Spleen (tissue), 11 donors: ENCODE data around the gene POLE. TPM values are rescaled to one million over a fixed set of nuclear protein-coding genes. Genes with fewer than 3 reads are reported as not detected.
A peak's percentile ranks its signal among the peaks of the same experiment; 100 is the strongest.

Source experiments
- DNase-seq: peaks from one replicate; pipeline ENCODE4 v3.0.0-alpha.2; 2020
- H3K27ac ChIP-seq, 8 donors: fragments of 200-600 bp; sonication (generic) in 7 of 8; 1 replicate in 4 of 8; 2 replicates in 4 of 8; pipeline versions ENCODE4 v1.5.0 to v1.8.0; 2016 to 2021; ENCODE audit warnings: inconsistent platforms in 4 of 8, mild to moderate bottlenecking in 4 of 8, moderate library complexity in 1 of 8
- H3K27me3 ChIP-seq, 7 donors: fragments of 200-600 bp; sonication (generic) in 6 of 7; replicated peaks in 1 of 7; 1 replicate in 4 of 7; 2 replicates in 3 of 7; pipeline versions ENCODE4 v1.5.0 to v1.8.0; 2016 to 2021; ENCODE audit warnings: inconsistent platforms in 3 of 7, mild to moderate bottlenecking in 1 of 7
- H3K36me3 ChIP-seq, 6 donors: fragments of 200-600 bp; sonication (generic) in 5 of 6; 1 replicate in 4 of 6; 2 replicates in 2 of 6; pipeline versions ENCODE4 v1.5.0 to v1.8.0; 2016 to 2021; ENCODE audit warnings: inconsistent platforms in 2 of 6
- H3K4me1 ChIP-seq, 6 donors: fragments of 200-600 bp; sonication (generic) in 5 of 6; 1 replicate in 3 of 6; 2 replicates in 3 of 6; pipeline versions ENCODE4 v1.5.0 to v1.8.0; 2016 to 2021; ENCODE audit warnings: inconsistent platforms in 3 of 6
- H3K4me3 ChIP-seq, 8 donors: fragments of 200-600 bp; sonication (generic) in 7 of 8; 1 replicate in 4 of 8; 2 replicates in 4 of 8; pipeline versions ENCODE4 v1.5.0 to v1.8.0; 2016 to 2021; ENCODE audit warnings: inconsistent platforms in 4 of 8, mild to moderate bottlenecking in 4 of 8, moderate library complexity in 2 of 8
- H3K9me3 ChIP-seq, 8 donors: fragments of 200-600 bp; sonication (generic) in 7 of 8; 1 replicate in 4 of 8; 2 replicates in 4 of 8; pipeline versions ENCODE4 v1.5.0 to v1.8.0; 2016 to 2021; ENCODE audit warnings: inconsistent platforms in 4 of 8
- POLR2A ChIP-seq, 3 donors: fragments of 450-650 bp; IDR thresholded peaks; one replicate each; pipeline ENCODE4 v1.5.1; 2017; ENCODE audit warnings: antibody characterized with exemption in 3 of 3, mild to moderate bottlenecking in 1 of 3
- POLR2AphosphoS5 ChIP-seq, 3 donors: sonication (generic); formaldehyde crosslinking; IDR thresholded peaks; one replicate each; pipeline ENCODE4 v1.5.1; 2017; ENCODE audit warnings: antibody characterized with exemption in 3 of 3
- WGBS, 5 donors: extraction: QIAGEN DNeasy Blood & Tissue Kit in 3 of 5; methylation state at CpG; one replicate each; pipeline versions ENCODE4 v1.1.5 to v1.1.7; 2013 to 2018; 5-methylcytosine and 5-hydroxymethylcytosine counted together
- intact Hi-C: fragments of 100-400 bp; cut with DNase I; formaldehyde crosslinking; loops from one replicate; pipeline ENCODE4 v1.15.0; 2023; ENCODE audit warnings: low total_unique reads
- polyA plus RNA-seq, 3 donors: library from polyadenylated mRNA; stranded (reverse); fragments of 200-250 nt; gene quantifications; one replicate each; pipeline ENCODE4 v1.2.1, GENCODE V29; 2013
- total RNA-seq, 7 donors: library from RNA; depleted of rRNA in 3 of 7; stranded (reverse); fragments of >200 nt in 3 of 7; fragmentation: NEBNext Ultra II Directional in 4 of 7; extraction: Animal tissue kit (Norgen Biotek cat#: 25700) in 4 of 7; gene quantifications; one replicate each; pipeline versions ENCODE4 v1.1.0 to v1.2.1, GENCODE V29; 2016 to 2021
- TF ChIP-seq, protein P1 (sequence below), 11 experiments: fragments of 200-600 bp in 7 of 11; fragments of 450-650 bp in 4 of 11; sonication (generic) in 4 of 11; IDR thresholded peaks in 8 of 11; conservative IDR thresholded peaks in 3 of 11; 1 replicate in 7 of 11; 2 replicates in 4 of 11; pipeline versions ENCODE4 v1.4.0 to v1.8.0; 2016 to 2021; ENCODE audit warnings: antibody characterized with exemption in 11 of 11, inconsistent platforms in 4 of 11, mild to moderate bottlenecking in 1 of 11
- donor health status: healthy with polysubstance abuse.
- donor health status: DM: no; HTN: no; CAD: no; lungs with moderate emphysema.
- donor health status: DM: no; HTN: no; CAD: no.
- donor health status: Bipolar disorder and iron deficiency.
- donor health status: healthy.
- donor health status: DM: no; HTN: no; CAD: no.
- donor health status: DM: yes; HTN: yes; CAD: no.

The POLE gene
- total and polyA plus RNA-seq, 10 donors, result 18.1 to 122 (median 89.4) TPM

- Histone ChIP-seq H3K27ac (peak overlapping the region in 7 of 8 donors; percentile 36 to 83 (median 78)), H3K36me3 (peaks cover 0 to 16% (median 0%) of the 10 kb centered on the region in 6 donors), H3K27me3 (no peaks in the 10 kb centered on the region), H3K9me3 (no peaks in the 10 kb centered on the region), H3K4me3 (peak overlapping the region; percentile 63 to 96 (median 84)), H3K4me1 (peaks cover 7 to 31% (median 18%) of the 10 kb centered on the region in 6 donors)
- intact Hi-C loops, result no loop called here
- WGBS, 5 donors, result 0 to 1% (median 0%) methylated on average over 8 to 55 of the region's 55 CpGs; no CpG with 5 or more reads in 1 of the 5 donors
- DNase-seq, result no peak
- no peak for TF ChIP-seq POLR2A (IDR thresholded peaks at IDR 0.05)
- TF ChIP-seq, protein P1, sequence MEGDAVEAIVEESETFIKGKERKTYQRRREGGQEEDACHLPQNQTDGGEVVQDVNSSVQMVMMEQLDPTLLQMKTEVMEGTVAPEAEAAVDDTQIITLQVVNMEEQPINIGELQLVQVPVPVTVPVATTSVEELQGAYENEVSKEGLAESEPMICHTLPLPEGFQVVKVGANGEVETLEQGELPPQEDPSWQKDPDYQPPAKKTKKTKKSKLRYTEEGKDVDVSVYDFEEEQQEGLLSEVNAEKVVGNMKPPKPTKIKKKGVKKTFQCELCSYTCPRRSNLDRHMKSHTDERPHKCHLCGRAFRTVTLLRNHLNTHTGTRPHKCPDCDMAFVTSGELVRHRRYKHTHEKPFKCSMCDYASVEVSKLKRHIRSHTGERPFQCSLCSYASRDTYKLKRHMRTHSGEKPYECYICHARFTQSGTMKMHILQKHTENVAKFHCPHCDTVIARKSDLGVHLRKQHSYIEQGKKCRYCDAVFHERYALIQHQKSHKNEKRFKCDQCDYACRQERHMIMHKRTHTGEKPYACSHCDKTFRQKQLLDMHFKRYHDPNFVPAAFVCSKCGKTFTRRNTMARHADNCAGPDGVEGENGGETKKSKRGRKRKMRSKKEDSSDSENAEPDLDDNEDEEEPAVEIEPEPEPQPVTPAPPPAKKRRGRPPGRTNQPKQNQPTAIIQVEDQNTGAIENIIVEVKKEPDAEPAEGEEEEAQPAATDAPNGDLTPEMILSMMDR (IDR thresholded peaks at IDR 0.05 in 8 of 11, conservative IDR thresholded peaks at IDR 0.05 in 3 of 11), result no peak
- TF ChIP-seq POLR2AphosphoS5 (IDR thresholded peaks at IDR 0.05), result no peak
These were observed 324 bp downstream of the POLE start for GRCh38 chr12:132686825-132687210.

DNA sequence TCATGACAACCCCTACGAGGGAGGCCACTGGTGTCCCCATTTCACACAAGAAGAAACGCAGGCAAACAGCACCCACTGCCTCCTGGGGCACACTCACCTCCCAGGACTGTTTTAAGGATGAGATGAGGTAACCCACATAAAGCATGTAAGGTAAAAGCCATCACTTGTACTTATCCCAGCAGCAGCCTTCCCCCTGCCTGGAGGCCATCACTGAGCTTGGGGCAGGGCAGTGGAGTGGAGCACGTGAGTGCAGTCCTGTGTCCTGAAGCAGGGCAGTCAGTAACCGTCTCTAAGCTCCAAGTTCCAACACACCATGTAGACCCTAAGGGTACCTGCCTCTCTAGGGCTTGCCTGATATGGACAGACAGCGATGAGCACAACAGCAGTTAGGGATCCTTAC lies 1.7 kb downstream of the POLE start:
- WGBS, 5 donors, result 62 to 77% (median 69%) methylated on average over 5 of the region's 5 CpGs
- TF ChIP-seq, protein P1 (IDR thresholded peaks at IDR 0.05 in 8 of 11, conservative IDR thresholded peaks at IDR 0.05 in 3 of 11), result no peak
- Histone ChIP-seq H3K4me3 (peak overlapping the region in 2 of 8 donors; percentile 96), H3K27me3 (no peaks in the 10 kb centered on the region), H3K4me1 (peaks cover 7 to 31% (median 18%) of the 10 kb centered on the region in 6 donors), H3K27ac (no peak overlapping the region), H3K9me3 (no peaks in the 10 kb centered on the region), H3K36me3 (peaks cover 0 to 4% (median 0%) of the 10 kb centered on the region in 6 donors)
- no peak for DNase-seq
- intact Hi-C loops, result no loop called here

GRCh38 chr12:132677492-132677891 lies 9.7 kb downstream of the POLE start:
- peaks cover 0 to 50% (median 4%) of the 10 kb centered on the region in 6 donors for H3K4me1 ChIP-seq
- intact Hi-C loops, result no loop called here
- no peak overlapping the region for H3K4me3 ChIP-seq
- no peak for DNase-seq
- TF ChIP-seq, protein P1 (IDR thresholded peaks at IDR 0.05 in 8 of 11, conservative IDR thresholded peaks at IDR 0.05 in 3 of 11), result no peak
- no peak for TF ChIP-seq POLR2A (IDR thresholded peaks at IDR 0.05)
- TF ChIP-seq POLR2AphosphoS5 (IDR thresholded peaks at IDR 0.05), result no peak
- 76 to 96% (median 84%) methylated on average over 9 of the region's 9 CpGs for WGBS, 5 donors
- H3K27ac ChIP-seq, result peak overlapping the region in 7 of 8 donors; percentile 56 to 82 (median 71)
- H3K27me3 ChIP-seq, result no peaks in the 10 kb centered on the region
- peaks cover 0 to 81% (median 48%) of the 10 kb centered on the region in 6 donors for H3K36me3 ChIP-seq
- H3K9me3 ChIP-seq, result no peaks in the 10 kb centered on the region

DNA sequence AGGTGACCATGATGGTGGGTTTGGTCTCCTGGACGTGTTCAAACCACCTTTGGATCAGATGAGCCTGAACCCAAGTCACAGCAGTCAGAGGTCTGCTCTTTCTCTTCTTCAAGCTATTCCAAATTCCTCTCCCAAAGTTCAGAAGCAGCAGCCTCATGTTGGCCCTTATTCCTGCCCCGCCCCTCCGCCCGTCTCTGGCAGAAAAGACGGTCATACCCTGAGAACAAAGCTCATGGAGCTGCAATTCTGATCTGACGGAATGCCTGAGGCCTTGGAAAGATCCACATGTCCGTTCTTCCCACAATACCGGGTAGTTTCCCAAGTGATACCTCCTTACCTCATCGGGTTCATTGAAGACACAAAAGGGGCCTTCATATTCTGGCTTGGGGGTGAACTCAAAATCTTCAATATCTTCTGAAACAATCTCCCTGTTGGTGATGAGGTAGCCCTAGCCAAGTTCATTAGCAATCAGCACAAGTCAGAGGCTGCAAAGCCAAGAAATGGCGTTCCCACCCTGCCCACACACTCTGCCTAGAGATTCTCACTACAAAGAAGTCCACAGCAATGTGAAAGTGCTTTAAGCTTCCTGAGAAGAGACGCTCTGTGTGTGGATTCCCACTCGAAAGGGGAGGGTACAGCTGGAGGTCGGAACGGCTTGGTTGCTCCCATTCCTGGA lies 11.2 kb downstream of the POLE start:
- no peaks in the 10 kb centered on the region for H3K9me3 ChIP-seq
- peaks cover 0 to 96% (median 58%) of the 10 kb centered on the region in 6 donors for H3K36me3 ChIP-seq
- DNase-seq, result no peak
- TF ChIP-seq POLR2AphosphoS5 (IDR thresholded peaks at IDR 0.05), result no peak
- H3K27me3 ChIP-seq, result no peaks in the 10 kb centered on the region
- peaks cover 0 to 58% (median 11%) of the 10 kb centered on the region in 6 donors for H3K4me1 ChIP-seq
- WGBS, 5 donors, result 87 to 96% (median 93%) methylated on average over 14 of the region's 14 CpGs
- H3K4me3 ChIP-seq, result no peak overlapping the region
- intact Hi-C loops, result no loop called here
- H3K27ac ChIP-seq, result peak overlapping the region in 6 of 8 donors; percentile 17 to 82 (median 70)
